Activated naive CD4-positive, alpha-beta T cell treated with anti-CD3 and anti-CD28 coated beads, Interleukin-2, amount 50 U/mL, for 24 hours (primary cell): ENCODE results near the gene DCLRE1B.

Experiments used
- H3K27ac Mint-ChIP-seq: one replicate; pipeline ENCODE4 v1.8.0; 2021; ENCODE audit warnings: mild to moderate bottlenecking, mixed read lengths
- H3K27me3 Mint-ChIP-seq: one replicate; pipeline ENCODE4 v1.8.0; 2021; ENCODE audit warnings: mixed read lengths
- H3K36me3 Mint-ChIP-seq: one replicate; pipeline ENCODE4 v1.8.0; 2021; ENCODE audit warnings: mixed read lengths
- H3K4me1 Mint-ChIP-seq: one replicate; pipeline ENCODE4 v1.8.0; 2021; ENCODE audit warnings: mixed read lengths
- H3K4me3 Mint-ChIP-seq: one replicate; pipeline ENCODE4 v1.8.0; 2021; ENCODE audit warnings: mild to moderate bottlenecking, mixed read lengths
- H3K9me3 Mint-ChIP-seq: one replicate; pipeline ENCODE4 v1.8.0; 2021; ENCODE audit warnings: mixed read lengths

The DCLRE1B gene

DNA sequence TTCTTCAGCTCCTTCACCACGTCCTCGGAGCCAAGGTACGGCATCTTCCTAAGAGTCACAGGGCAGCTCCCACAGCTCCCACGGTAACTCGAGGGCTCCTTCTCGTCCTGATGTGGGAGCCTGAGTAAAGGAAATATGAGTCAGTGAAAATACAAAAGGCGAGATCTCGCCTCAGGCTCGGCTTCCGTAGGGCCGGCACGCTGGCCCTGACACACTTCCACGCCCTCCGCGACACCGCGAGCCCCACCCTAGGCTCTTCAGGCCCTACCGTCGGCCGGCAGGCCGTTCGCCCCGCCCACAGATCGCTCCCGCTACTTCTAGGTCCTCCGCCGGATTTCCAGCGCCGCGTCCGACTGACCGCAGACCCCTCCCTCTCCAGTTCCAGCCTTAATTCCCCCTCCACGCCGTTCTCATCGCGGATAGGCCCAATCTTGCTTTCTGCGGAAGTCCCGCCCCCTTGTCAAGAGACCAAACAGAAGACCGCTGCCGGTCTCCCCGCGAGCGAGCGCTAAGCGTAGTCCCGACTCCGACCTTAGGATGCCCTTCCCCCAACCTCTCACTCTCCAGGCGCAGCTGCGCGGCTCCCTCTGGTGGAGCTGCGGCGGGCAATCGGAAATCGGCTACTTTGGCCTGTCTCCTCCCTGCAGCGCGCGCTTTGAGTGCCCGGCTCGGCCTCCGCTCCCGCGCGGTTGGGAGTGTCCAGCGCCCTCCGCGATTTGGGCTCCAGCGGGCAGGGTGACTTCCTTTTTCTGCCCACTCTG is at the start of gene DCLRE1B, which contains the start of gene AP4B1:
TSS of gene DCLRE1B (plus strand) at position 653 of the 761 bp plus-strand sequence. CDS start 261 bp downstream, outside the sequence.
TSS of gene AP4B1 (minus strand) at position 126 of the 761 bp plus-strand sequence. CDS start at position 44, 82 bp downstream.
- Mint-ChIP-seq H3K27ac (peak within 1 kb of the TSS; percentile 99), H3K4me3 (peak within 1 kb of the TSS; percentile 94), H3K9me3 (no peaks in the 10 kb centered on the region), H3K36me3 (peaks cover 13% of the 10 kb centered on the region), H3K4me1 (peaks cover 51% of the 10 kb centered on the region), H3K27me3 (no peaks in the 10 kb centered on the region)

DNA sequence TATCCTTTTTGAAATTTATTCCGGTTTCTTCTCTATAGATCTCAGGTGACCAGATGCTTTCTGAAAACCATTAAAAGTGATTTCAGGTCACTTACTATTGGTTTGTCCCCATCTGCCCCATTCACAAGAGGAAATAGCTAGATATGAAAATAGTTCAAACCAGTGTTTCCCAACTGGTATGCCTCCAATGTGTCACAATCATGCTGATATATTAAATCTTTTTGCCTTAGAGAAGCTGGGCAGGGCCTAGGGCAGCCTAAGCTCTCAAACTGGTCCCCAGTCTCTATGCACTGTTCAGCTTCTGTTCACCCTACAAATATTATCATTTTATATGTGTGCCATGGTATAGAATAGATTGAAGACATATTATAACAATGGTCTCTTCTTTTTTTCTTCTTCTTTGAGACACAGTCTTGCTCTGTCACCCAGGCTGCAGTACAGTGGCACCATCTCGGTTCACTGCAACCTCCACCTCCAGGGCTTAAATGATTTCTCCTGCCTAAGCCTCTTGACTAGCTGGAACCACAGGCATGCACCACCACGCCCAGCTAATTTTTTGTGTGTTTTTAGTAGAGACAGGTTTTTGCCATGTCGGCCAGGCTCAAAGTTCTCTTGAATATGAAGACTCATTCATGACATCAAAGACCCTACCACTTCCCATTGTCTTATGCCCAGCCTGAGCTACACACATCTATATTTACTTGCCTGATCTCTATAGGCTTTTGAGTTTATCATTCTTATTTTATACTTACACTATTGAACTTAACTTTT is 49.3 kb upstream of the DCLRE1B start:
- Mint-ChIP-seq H3K9me3 (no peaks in the 10 kb centered on the region), H3K27ac (no peak overlapping the region), H3K4me3 (no peak overlapping the region), H3K4me1 (peaks cover 32% of the 10 kb centered on the region), H3K36me3 (peaks cover 31% of the 10 kb centered on the region), H3K27me3 (no peaks in the 10 kb centered on the region)

DNA sequence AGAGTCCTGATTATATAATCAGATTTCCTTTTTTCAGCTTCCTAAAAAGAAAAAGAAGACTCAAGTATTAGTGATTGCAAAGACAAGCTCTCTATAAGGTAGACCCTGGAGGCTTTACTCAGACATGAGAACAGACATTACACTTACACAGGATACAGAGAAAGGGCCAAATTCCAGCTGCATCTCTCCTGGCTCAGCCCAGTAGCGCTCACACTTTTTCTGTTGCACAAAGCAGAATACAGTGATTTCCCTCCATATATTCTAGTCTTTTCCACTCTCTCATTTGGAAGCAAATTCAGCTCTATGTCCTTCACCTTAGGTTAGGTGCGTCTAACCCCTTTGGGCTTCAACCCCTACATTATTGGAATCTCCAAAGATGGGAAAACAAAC is 48.7 kb upstream of the DCLRE1B start:
- no peaks in the 10 kb centered on the region for H3K9me3 Mint-ChIP-seq
- H3K27ac Mint-ChIP-seq = no peak overlapping the region
- H3K36me3 Mint-ChIP-seq = peaks cover 32% of the 10 kb centered on the region
- H3K4me3 Mint-ChIP-seq = no peak overlapping the region
- H3K27me3 Mint-ChIP-seq = no peaks in the 10 kb centered on the region
- peaks cover 34% of the 10 kb centered on the region for H3K4me1 Mint-ChIP-seq

GRCh38 chr1:113857776-113858175 is 47.4 kb upstream of the DCLRE1B start:
- Mint-ChIP-seq H3K27ac (no peak overlapping the region), H3K36me3 (peaks cover 34% of the 10 kb centered on the region), H3K9me3 (no peaks in the 10 kb centered on the region), H3K4me3 (no peak overlapping the region), H3K27me3 (no peaks in the 10 kb centered on the region), H3K4me1 (peaks cover 42% of the 10 kb centered on the region)

- Mint-ChIP-seq H3K4me1 (peaks cover 45% of the 10 kb centered on the region), H3K27ac (no peak overlapping the region), H3K27me3 (no peaks in the 10 kb centered on the region), H3K36me3 (peaks cover 34% of the 10 kb centered on the region), H3K4me3 (no peak overlapping the region), H3K9me3 (no peaks in the 10 kb centered on the region)
These were observed 46.7 kb upstream of the DCLRE1B start for GRCh38 chr1:113858418-113858817.

DNA sequence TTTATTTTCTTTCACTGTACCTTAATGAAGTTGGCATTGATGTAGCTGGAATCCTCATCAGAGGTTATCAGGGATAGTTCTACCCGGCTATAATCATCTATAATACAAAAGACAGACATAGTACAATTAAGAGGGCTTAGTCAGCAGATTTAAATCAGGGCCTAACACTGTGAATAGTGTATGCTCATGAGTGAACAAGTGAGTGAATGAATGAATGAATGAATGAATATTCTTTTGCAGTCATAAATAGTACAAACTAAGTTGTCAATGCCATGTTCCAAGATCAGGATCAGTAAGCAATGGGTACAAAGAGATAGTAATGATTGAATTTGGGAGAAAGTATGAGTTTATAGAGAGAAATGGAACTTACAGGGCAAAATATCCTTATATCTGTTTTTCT is 46.1 kb upstream of the DCLRE1B start:
- no peaks in the 10 kb centered on the region for H3K9me3 Mint-ChIP-seq
- no peaks in the 10 kb centered on the region for H3K27me3 Mint-ChIP-seq
- H3K27ac Mint-ChIP-seq = peak overlapping the region; percentile 74
- peak overlapping the region; percentile 33 for H3K4me3 Mint-ChIP-seq
- peaks cover 47% of the 10 kb centered on the region for H3K4me1 Mint-ChIP-seq
- peaks cover 36% of the 10 kb centered on the region for H3K36me3 Mint-ChIP-seq

- Mint-ChIP-seq H3K36me3 (peaks cover 34% of the 10 kb centered on the region), H3K4me3 (peak overlapping the region; percentile 33), H3K9me3 (no peaks in the 10 kb centered on the region), H3K27ac (peak overlapping the region; percentile 62), H3K27me3 (no peaks in the 10 kb centered on the region), H3K4me1 (peaks cover 41% of the 10 kb centered on the region)
These were observed 45.5 kb upstream of the DCLRE1B start for GRCh38 chr1:113859478-113860175.

DNA sequence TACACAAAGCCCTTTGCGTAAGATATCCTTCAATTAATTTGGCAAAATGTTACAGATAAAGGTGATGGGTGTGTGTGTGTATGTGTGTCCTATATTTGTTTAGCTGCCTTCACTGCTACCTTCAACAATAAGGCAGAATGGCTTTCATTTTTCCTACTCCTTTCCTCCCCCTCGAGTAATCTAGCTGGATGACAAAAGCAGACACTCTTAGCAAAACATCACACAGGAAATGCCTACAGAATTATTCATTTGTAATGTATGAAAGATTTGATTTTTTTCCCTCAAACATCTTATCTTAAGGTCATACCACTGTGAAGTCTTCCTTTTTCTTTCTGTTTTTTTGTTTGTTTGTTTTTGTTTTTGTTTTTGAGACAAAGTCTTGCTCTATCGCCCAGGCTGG is 44.2 kb upstream of the DCLRE1B start:
- H3K27me3 Mint-ChIP-seq = no peaks in the 10 kb centered on the region
- peaks cover 54% of the 10 kb centered on the region for H3K4me1 Mint-ChIP-seq
- no peak overlapping the region for H3K4me3 Mint-ChIP-seq
- H3K9me3 Mint-ChIP-seq = no peaks in the 10 kb centered on the region
- peaks cover 28% of the 10 kb centered on the region for H3K36me3 Mint-ChIP-seq
- peak overlapping the region; percentile 71 for H3K27ac Mint-ChIP-seq

DNA sequence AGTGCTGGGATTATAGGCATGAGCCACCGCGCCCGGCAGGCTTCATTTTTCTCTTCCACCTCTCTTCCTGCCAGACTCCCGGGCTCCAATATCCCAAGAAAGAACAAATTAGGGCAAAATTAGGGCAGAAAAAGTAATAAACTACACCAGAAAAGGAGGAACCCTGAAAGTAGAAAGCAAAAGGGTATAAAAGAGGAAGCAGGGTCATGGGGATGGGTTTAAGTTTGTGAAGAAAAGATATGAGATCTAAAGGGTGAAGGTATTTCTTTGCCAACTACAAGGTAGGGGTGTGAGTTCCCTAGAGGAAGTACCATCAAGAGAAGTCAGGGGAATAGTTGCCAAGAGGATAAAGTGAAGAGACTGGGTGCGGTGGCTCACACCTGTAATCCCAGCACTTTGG is 43.5 kb upstream of the DCLRE1B start:
- Mint-ChIP-seq H3K4me1 (peaks cover 57% of the 10 kb centered on the region), H3K4me3 (no peak overlapping the region), H3K9me3 (no peaks in the 10 kb centered on the region), H3K27me3 (no peaks in the 10 kb centered on the region), H3K27ac (peak overlapping the region; percentile 76), H3K36me3 (peaks cover 22% of the 10 kb centered on the region)

DNA sequence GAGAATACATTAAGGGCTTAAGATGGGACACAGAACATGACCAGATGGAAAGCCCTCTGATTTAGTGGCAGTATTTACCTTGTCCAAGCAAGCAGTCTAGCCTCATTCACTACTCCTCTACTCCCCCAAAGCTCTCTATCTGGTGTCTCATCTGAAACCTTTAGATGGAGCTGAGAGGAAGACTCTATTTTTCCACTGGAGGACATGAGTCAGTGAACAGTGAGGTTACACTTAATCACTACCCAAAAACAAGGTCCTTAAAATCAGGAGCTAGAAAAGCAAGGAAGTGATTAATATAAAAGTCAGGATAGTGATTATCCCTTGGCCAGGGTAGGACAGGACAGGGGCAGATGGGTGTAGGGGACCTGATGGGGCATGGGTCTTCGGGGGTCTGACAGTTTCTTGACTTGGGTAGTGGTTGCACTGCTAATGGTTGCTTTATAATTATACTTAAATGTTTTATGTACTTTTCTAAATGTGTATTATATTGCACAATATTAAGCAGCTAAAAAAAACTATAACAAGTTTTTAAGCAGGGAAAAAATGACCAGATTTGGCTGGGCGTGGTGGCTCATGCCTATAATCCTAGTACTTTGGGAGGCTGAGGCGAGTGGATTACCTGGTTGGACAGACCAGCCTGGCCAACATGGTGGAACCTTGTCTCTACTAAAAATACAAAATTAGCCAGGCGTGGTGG is 36.6 kb upstream of the DCLRE1B start:
- peak overlapping the region; percentile 99 for H3K27ac Mint-ChIP-seq
- no peaks in the 10 kb centered on the region for H3K9me3 Mint-ChIP-seq
- peaks cover 29% of the 10 kb centered on the region for H3K36me3 Mint-ChIP-seq
- H3K4me3 Mint-ChIP-seq = peak overlapping the region; percentile 95
- H3K27me3 Mint-ChIP-seq = no peaks in the 10 kb centered on the region
- peaks cover 66% of the 10 kb centered on the region for H3K4me1 Mint-ChIP-seq

GRCh38 chr1:113870778-113871177 is 34.3 kb upstream of the DCLRE1B start:
- H3K27ac Mint-ChIP-seq = peak overlapping the region; percentile 90
- H3K4me1 Mint-ChIP-seq = peaks cover 75% of the 10 kb centered on the region
- peaks cover 23% of the 10 kb centered on the region for H3K36me3 Mint-ChIP-seq
- no peaks in the 10 kb centered on the region for H3K27me3 Mint-ChIP-seq
- H3K4me3 Mint-ChIP-seq = peak overlapping the region; percentile 95
- H3K9me3 Mint-ChIP-seq = peaks cover 5% of the 10 kb centered on the region

GRCh38 chr1:113871597-113872113 is 33.5 kb upstream of the DCLRE1B start, which contains the start of gene PTPN22:
Gene PTPN22, minus strand, starts transcription at chr1:113871712.
- Mint-ChIP-seq H3K4me1 (peaks cover 75% of the 10 kb centered on the region), H3K36me3 (peaks cover 21% of the 10 kb centered on the region), H3K27ac (peak within 1 kb of the TSS; percentile 98), H3K27me3 (no peaks in the 10 kb centered on the region), H3K9me3 (peaks cover 6% of the 10 kb centered on the region), H3K4me3 (peak within 1 kb of the TSS; percentile 95)

- peaks cover 77% of the 10 kb centered on the region for H3K4me1 Mint-ChIP-seq
- peaks cover 6% of the 10 kb centered on the region for H3K9me3 Mint-ChIP-seq
- H3K27me3 Mint-ChIP-seq = no peaks in the 10 kb centered on the region
- peak overlapping the region; percentile 95 for H3K4me3 Mint-ChIP-seq
- H3K27ac Mint-ChIP-seq = peak overlapping the region; percentile 98
- peaks cover 23% of the 10 kb centered on the region for H3K36me3 Mint-ChIP-seq
These were observed 32.7 kb upstream of the DCLRE1B start for GRCh38 chr1:113872219-113872935.
